ENCODE results near the gene ANKRD18A. TPM values are rescaled to one million over a fixed set of nuclear protein-coding genes. Genes with fewer than 3 reads are reported as not detected.
"Not testable (repeated sequence)": the region's sequence is repeated elsewhere in the genome, so short reads cannot be mapped to it uniquely, and the experiment has no call there.

ANKRD18A gene
- polyA plus RNA-seq, 6 donors from 2014 or later: not detected

DNA sequence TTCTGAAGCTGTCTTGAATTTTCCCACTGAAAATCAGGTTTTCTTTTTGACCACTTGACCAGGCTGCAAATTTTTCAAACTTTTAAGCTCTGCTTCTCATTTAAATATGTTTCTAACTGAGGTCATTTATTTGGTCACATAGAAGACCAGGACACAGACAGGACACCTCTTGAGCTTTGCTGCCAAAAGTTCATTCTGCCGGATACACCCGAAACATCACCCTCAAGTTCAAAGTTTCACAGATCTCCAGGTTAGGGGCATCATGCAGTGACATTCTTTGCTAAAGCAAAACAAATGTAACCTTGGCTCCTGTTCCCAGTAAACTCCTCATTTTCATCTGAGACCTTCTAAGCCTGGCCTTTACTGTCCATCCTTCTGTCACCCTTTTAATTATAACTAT is 65.4 kb downstream of the ANKRD18A start:
- DNase-seq; H3K4me1 Mint-ChIP-seq; H3K4me3 Mint-ChIP-seq; H3K36me3 Mint-ChIP-seq; H3K27ac Mint-ChIP-seq; H3K9me3 Mint-ChIP-seq; ATAC-seq (ENCODE audit: low read depth in 2 of 2): not testable (repeated sequence)
- H3K27me3 Mint-ChIP-seq: peaks cover 0 to 13% (median 13%) of the 10 kb centered on the region in 3 donors

DNA sequence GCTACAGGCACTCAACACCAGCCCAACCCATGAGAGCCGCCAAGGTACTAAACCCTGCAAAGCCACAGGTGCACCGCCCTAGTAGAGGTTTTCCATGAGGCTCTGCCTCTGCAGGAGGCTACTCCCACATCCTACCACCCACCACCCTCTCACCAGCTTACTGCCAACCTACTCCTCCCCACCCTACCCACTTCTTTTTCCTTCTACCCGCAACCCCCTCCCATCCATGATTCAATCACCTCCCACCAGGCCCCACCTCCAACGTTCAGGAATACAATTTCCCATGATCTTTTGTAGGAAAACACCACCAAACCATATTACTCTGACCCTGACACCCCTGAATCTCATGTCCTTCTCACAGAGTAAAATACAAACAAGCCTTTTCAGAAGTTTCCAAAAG is 67.4 kb downstream of the ANKRD18A start:
- H3K27ac Mint-ChIP-seq; H3K4me3 Mint-ChIP-seq; H3K4me1 Mint-ChIP-seq; ATAC-seq (ENCODE audit: low read depth in 2 of 2); DNase-seq; H3K36me3 Mint-ChIP-seq; H3K9me3 Mint-ChIP-seq: not testable (repeated sequence)
- H3K27me3 Mint-ChIP-seq: peaks cover 0 to 13% (median 13%) of the 10 kb centered on the region in 3 donors

DNA sequence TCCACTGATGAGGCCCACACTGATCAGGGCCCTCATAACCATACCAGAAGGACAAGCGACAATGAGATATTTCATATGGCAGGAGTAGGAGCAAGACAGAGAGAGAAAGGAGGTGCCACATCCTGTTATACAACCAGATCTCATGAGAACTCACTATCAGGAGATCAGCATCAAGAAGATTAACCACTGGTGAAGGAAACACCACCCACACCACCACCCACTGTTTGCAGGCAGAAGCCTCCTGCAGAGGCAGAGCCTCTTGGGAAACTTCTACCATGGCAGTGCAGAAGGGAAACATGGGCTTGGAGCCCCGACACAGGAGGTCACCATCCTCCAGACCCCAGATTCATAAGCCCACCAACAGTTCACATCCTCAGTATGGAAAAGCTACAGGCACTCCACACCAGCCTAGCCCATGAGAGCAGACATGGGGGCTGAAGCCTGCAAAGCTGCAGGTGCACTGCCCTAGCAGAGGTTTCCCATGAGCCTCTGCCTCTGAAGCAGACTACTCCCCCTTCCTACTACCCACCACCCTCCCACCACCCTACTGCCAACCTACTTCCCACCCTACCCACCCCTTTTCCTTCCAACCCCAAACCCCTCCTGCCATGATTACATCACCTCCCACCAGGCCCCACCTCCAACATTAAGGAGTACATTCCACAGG is 73.8 kb downstream of the ANKRD18A start:
- DNase-seq; H3K27ac Mint-ChIP-seq; H3K36me3 Mint-ChIP-seq; H3K4me1 Mint-ChIP-seq; H3K9me3 Mint-ChIP-seq; H3K27me3 Mint-ChIP-seq; ATAC-seq (ENCODE audit: low read depth in 2 of 2): not testable (repeated sequence)
- peak overlapping the region in 1 of 8 donors; percentile 75 for H3K4me3 Mint-ChIP-seq

DNA sequence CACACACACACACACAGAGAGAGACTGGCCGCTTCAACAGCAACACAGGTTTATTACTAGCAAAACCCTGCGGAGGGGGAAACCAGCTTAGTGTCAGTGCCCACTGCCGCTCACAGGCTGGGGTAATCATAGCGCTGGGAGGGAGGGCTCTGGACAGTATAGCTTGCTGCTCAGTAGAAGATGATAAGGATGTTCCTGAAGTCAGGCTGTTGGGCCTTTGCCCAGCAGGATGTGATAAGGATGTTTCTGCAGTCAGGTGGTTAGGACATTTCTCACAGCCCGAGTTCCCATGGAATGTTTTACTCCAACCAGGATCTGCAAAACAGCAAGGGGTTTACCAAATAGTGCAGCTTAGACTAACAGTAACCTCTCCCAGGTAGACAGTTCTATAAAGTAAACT is 79.9 kb downstream of the ANKRD18A start:
- H3K36me3 Mint-ChIP-seq; H3K9me3 Mint-ChIP-seq; H3K27ac Mint-ChIP-seq; H3K4me1 Mint-ChIP-seq; ATAC-seq (ENCODE audit: low read depth in 2 of 2); DNase-seq; H3K4me3 Mint-ChIP-seq: not testable (repeated sequence)
- H3K27me3 Mint-ChIP-seq: peaks cover 12 to 30% (median 21%) of the 10 kb centered on the region in 3 donors

DNA sequence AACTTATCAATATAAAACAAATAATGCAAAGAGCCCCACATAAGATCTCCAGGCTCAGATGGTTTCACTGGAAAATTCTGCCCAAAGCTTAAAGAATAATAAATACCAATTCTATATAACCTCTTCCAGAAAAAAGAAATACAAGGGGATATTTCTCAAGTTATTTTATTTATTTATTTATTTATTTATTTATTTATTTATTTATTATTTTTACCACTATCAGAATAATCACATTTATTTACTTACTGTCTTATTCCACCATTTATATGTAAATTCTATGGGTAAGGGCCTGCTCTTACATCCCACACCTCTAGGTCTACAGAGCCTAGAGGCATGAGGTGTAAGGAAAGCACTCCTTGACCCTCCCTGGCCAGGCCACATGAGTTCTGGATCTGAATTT is 91.1 kb downstream of the ANKRD18A start:
- DNase-seq (no peak), ATAC-seq (ENCODE audit: low read depth in 2 of 2) (no peak)
- no peak overlapping the region for H3K27ac Mint-ChIP-seq
- H3K36me3 Mint-ChIP-seq: no peaks in the 10 kb centered on the region
- no peaks in the 10 kb centered on the region for H3K4me1 Mint-ChIP-seq
- peaks cover 0 to 23% (median 15%) of the 10 kb centered on the region in 7 donors for H3K9me3 Mint-ChIP-seq
- peak overlapping the region in 1 of 8 donors; percentile 61 for H3K4me3 Mint-ChIP-seq
- peaks cover 0 to 12% (median 10%) of the 10 kb centered on the region in 3 donors for H3K27me3 Mint-ChIP-seq

DNA sequence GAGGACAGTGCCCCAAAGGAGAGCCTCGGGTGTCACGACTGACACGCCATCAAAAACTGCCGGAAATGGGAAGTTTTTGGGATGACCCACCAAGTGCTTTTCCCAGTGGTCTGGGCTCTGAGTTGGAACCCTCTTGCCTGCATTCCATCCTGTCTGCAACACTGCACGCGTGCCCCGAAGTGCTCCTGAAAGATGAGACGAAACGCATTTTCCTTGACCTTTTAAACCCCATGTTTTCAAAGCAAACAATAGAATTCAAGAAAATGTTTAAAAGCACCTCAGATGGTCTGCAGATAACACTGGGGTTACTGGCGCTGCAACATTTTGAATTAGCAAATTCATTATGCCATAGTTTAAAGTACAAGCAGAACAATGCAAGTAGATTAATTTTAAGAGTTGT is 92.9 kb downstream of the ANKRD18A start:
- no peaks in the 10 kb centered on the region for H3K36me3 Mint-ChIP-seq
- H3K27me3 Mint-ChIP-seq: peaks cover 0 to 15% (median 10%) of the 10 kb centered on the region in 3 donors
- no peak overlapping the region for H3K4me3 Mint-ChIP-seq
- no peak overlapping the region for H3K27ac Mint-ChIP-seq
- H3K4me1 Mint-ChIP-seq: no peaks in the 10 kb centered on the region
- DNase-seq (no peak), ATAC-seq (ENCODE audit: low read depth in 2 of 2) (no peak)
- H3K9me3 Mint-ChIP-seq: peaks cover 0 to 23% (median 12%) of the 10 kb centered on the region in 7 donors

DNA sequence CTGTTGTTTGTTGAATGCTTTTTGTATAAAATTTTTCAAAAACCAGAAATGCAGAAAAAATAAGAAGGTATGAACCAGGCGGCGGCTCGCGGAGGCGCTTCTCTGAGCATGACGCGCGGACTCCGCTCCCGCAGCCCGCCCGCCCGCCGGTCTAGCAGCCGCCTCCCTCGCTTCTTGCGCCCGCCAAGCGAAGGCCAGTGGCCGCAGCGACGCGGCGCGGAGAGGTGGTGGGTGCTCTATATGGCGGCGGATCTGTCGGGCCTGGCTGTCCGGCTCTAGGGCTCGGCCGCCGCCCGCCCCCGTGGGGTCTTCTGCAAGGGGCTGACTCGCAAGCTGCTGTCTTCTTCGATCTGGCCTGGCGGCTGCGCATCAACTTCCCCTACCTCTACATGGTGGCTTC is 93.8 kb downstream of the ANKRD18A start:
- DNase-seq (no peak), ATAC-seq (ENCODE audit: low read depth in 2 of 2) (no peak)
- peaks cover 7 to 20% (median 14%) of the 10 kb centered on the region in 3 donors for H3K27me3 Mint-ChIP-seq
- H3K36me3 Mint-ChIP-seq: no peaks in the 10 kb centered on the region
- no peaks in the 10 kb centered on the region for H3K4me1 Mint-ChIP-seq
- H3K9me3 Mint-ChIP-seq: peaks cover 0 to 21% (median 12%) of the 10 kb centered on the region in 7 donors
- no peak overlapping the region for H3K27ac Mint-ChIP-seq
- no peak overlapping the region for H3K4me3 Mint-ChIP-seq

DNA sequence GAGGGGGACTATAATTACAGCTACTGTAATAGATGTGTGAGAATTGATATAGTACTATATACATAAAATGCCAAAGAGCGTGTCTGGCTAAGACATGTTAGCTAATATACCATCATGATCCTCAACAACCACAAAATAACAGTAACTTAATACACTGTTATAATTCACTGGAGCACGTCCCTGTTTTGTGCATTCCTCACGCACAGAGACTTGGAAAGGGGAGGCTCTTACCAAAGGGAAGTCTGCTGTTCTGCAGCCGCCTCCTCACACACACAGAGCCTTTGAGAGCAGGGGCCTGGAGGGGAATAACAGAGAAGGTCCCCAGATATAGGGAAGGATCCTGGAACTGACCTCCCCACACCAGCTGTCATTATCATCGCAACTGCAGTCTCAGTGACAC is 97.3 kb downstream of the ANKRD18A start:
- no peaks in the 10 kb centered on the region for H3K4me1 Mint-ChIP-seq
- no peak for ATAC-seq (ENCODE audit: low read depth in 2 of 2)
- H3K36me3 Mint-ChIP-seq: no peaks in the 10 kb centered on the region
- no peak for DNase-seq
- H3K27ac Mint-ChIP-seq: no peak overlapping the region
- H3K27me3 Mint-ChIP-seq: peaks cover 10 to 21% (median 20%) of the 10 kb centered on the region in 3 donors
- H3K9me3 Mint-ChIP-seq: peaks cover 0 to 2% (median 0%) of the 10 kb centered on the region in 7 donors
- no peak overlapping the region for H3K4me3 Mint-ChIP-seq

DNA sequence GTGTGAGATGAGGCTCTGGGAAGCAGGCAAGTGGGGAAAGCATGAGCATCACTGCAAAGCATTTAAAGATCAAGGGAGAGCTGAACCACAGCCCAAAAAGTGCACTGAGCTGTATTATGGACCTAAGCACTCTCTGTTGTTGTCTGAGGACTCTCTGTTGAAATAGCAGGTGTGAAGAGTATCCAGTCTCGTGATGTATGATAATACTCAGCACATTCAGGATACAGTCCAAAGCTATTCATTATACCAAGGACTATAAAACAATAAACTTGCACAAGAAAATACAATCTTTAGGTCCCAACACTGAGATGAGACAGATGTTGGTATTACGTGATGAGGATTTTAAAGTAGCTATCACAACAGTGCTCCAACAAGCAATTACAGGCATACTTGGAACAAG is 98.6 kb downstream of the ANKRD18A start:
- no peak for ATAC-seq (ENCODE audit: low read depth in 2 of 2)
- Mint-ChIP-seq H3K36me3 (no peaks in the 10 kb centered on the region), H3K9me3 (peaks cover 0 to 2% (median 0%) of the 10 kb centered on the region in 7 donors), H3K4me1 (no peaks in the 10 kb centered on the region), H3K4me3 (no peak overlapping the region), H3K27ac (no peak overlapping the region), H3K27me3 (peaks cover 10 to 21% (median 20%) of the 10 kb centered on the region in 3 donors)
- no peak for DNase-seq

Other genes starting within 250 kb of the ANKRD18A start
- 1 to 10 TPM in 5 of 6 donors, not detected in 1; 2.7 to 8.2 (median 7.4) TPM for gene ALDH1B1, start 227.9 kb downstream of the ANKRD18A start, polyA plus RNA-seq (ENCODE audit: low read depth in 6 of 6)
- gene IGFBPL1, start 196.1 kb downstream of the ANKRD18A start, polyA plus RNA-seq (ENCODE audit: low read depth in 6 of 6): not detected
- not detected for gene FAM240B, start 99.5 kb upstream of the ANKRD18A start, polyA plus RNA-seq (ENCODE audit: low read depth in 6 of 6)

All from naive B cell (primary cell).